H9 (cell line): Measurements from ENCODE around the gene CIT. TPM values are rescaled to one million over a fixed set of nuclear protein-coding genes. Genes with fewer than 3 reads are reported as not detected.
A peak's percentile ranks its signal among the peaks of the same experiment; 100 is the strongest.

Experiments used
- DNase-seq: peaks from one replicate; pipeline ENCODE4 v3.0.0-alpha.2; 2017
- H2AFZ ChIP-seq: one replicate; pipeline ENCODE4 v1.6.1; 2013; ENCODE audit warnings: mild to moderate bottlenecking, low read length, control low read depth, moderate library complexity
- H2AK5ac ChIP-seq: 2 replicates; pipeline ENCODE4 v1.6.1; 2013; ENCODE audit warnings: low read length, control low read depth, mixed read lengths; ENCODE audit not compliant: insufficient read length
- H2BK120ac ChIP-seq: one replicate; pipeline ENCODE4 v1.6.1; 2013; ENCODE audit warnings: low read depth, mild to moderate bottlenecking, low read length, control low read depth, inconsistent platforms; ENCODE audit not compliant: poor library complexity, severe bottlenecking
- H2BK12ac ChIP-seq: 2 replicates; pipeline ENCODE4 v1.6.1; 2013; ENCODE audit warnings: low read length, control low read depth, mixed read lengths, low read depth; ENCODE audit not compliant: insufficient read length
- H2BK15ac ChIP-seq: 2 replicates; pipeline ENCODE4 v1.6.1; 2013; ENCODE audit warnings: low read depth, low read length, control low read depth
- H2BK20ac ChIP-seq: one replicate; pipeline ENCODE4 v1.6.1; 2013; ENCODE audit warnings: low read depth, mild to moderate bottlenecking, low read length, control low read depth, inconsistent platforms; ENCODE audit not compliant: poor library complexity, severe bottlenecking
- H2BK5ac ChIP-seq: 2 replicates; pipeline ENCODE4 v1.6.1; 2013; ENCODE audit warnings: low read length, control low read depth, mixed read lengths; ENCODE audit not compliant: insufficient read length
- H3K14ac ChIP-seq: 2 replicates; pipeline ENCODE4 v1.6.1; 2013; ENCODE audit warnings: low read length, control low read depth; ENCODE audit not compliant: insufficient read depth
- H3K18ac ChIP-seq: 2 replicates; pipeline ENCODE4 v1.6.1; 2013; ENCODE audit warnings: low read depth, mild to moderate bottlenecking, mixed read lengths, low read length, control low read depth; ENCODE audit not compliant: insufficient read length
- H3K23ac ChIP-seq: 2 replicates; pipeline ENCODE4 v1.6.1; 2013; ENCODE audit warnings: low read length, control low read depth, mixed read lengths, low read depth; ENCODE audit not compliant: insufficient read length
- H3K23me2 ChIP-seq: 2 replicates; pipeline ENCODE4 v1.6.1; 2013; ENCODE audit warnings: low read depth, mild to moderate bottlenecking, mixed read lengths, low read length, control low read depth; ENCODE audit not compliant: insufficient read length, poor library complexity, severe bottlenecking
- H3K27ac ChIP-seq: 2 replicates; pipeline ENCODE4 v1.5.1; 2013; ENCODE audit warnings: low read length, control low read depth, mixed read lengths, low read depth; ENCODE audit not compliant: insufficient read length
- H3K27me3 ChIP-seq: 2 replicates; pipeline ENCODE4 v1.6.1; 2013; ENCODE audit warnings: low read length, control low read depth, inconsistent platforms; ENCODE audit not compliant: insufficient read depth
- H3K4ac ChIP-seq: 2 replicates; pipeline ENCODE4 v1.6.1; 2013; ENCODE audit warnings: low read depth, mild to moderate bottlenecking, control low read depth, inconsistent platforms, low read length, moderate library complexity
- H3K4me1 ChIP-seq: 2 replicates; pipeline ENCODE4 v1.6.1; 2013; ENCODE audit warnings: low read length, control low read depth, inconsistent platforms; ENCODE audit not compliant: insufficient read depth
- H3K4me2 ChIP-seq: 2 replicates; pipeline ENCODE4 v1.6.1; 2013; ENCODE audit warnings: low read length, control low read depth, mixed read lengths; ENCODE audit not compliant: insufficient read length, insufficient read depth
- H3K56ac ChIP-seq: 2 replicates; pipeline ENCODE4 v1.6.1; 2013; ENCODE audit warnings: low read depth, mild to moderate bottlenecking, mixed read lengths, low read length, control low read depth; ENCODE audit not compliant: insufficient read length
- H3K79me1 ChIP-seq: 2 replicates; pipeline ENCODE4 v1.6.1; 2013; ENCODE audit warnings: low read depth, mild to moderate bottlenecking, moderate library complexity, low read length, control low read depth, inconsistent platforms; ENCODE audit not compliant: insufficient read depth, poor library complexity, severe bottlenecking
- H3K79me2 ChIP-seq: 2 replicates; pipeline ENCODE4 v1.6.1; 2013; ENCODE audit warnings: low read length, control low read depth, inconsistent platforms; ENCODE audit not compliant: insufficient read depth
- H3K9ac ChIP-seq: 2 replicates; pipeline ENCODE4 v1.6.1; 2013; ENCODE audit warnings: low read length, control low read depth, mixed read lengths; ENCODE audit not compliant: insufficient read length; ENCODE audit errors: extremely low read depth
- H3K9me3 ChIP-seq: one replicate; pipeline ENCODE4 v1.6.1; 2013; ENCODE audit warnings: low read depth, low read length, inconsistent platforms; ENCODE audit not compliant: control insufficient read depth
- H3T11ph ChIP-seq: one replicate; pipeline ENCODE4 v1.6.1; 2013; ENCODE audit warnings: mild to moderate bottlenecking, low read length, control low read depth, inconsistent platforms
- H4K20me1 ChIP-seq: one replicate; pipeline ENCODE4 v1.6.1; 2013; ENCODE audit not compliant: control insufficient read depth, insufficient read length, insufficient read depth
- H4K5ac ChIP-seq: 2 replicates; pipeline ENCODE4 v1.6.1; 2013; ENCODE audit warnings: low read depth, mild to moderate bottlenecking, mixed read lengths, low read length, control low read depth; ENCODE audit not compliant: insufficient read length
- H4K8ac ChIP-seq: replicated peaks from 2 replicates; pipeline ENCODE4 v1.6.1; 2013; ENCODE audit warnings: low read length, control low read depth, mixed read lengths, low read depth; ENCODE audit not compliant: insufficient read length
- H4K91ac ChIP-seq: 2 replicates; pipeline ENCODE4 v1.6.1; 2013; ENCODE audit warnings: low read depth, mild to moderate bottlenecking, moderate library complexity, mixed read lengths, low read length, control low read depth; ENCODE audit not compliant: insufficient read length
- H3K27ac Mint-ChIP-seq, 3 experiments: 2 replicates in 2 of 3; 3 replicates in 1 of 3; pipeline ENCODE4 v1.8.0; 2020 to 2021; ENCODE audit warnings: mixed read lengths in 3 of 3, mild to moderate bottlenecking in 1 of 3, moderate library complexity in 1 of 3
- H3K27me3 Mint-ChIP-seq: 2 replicates; pipeline ENCODE4 v1.8.0; 2021; ENCODE audit warnings: low read depth, mild to moderate bottlenecking, moderate library complexity, mixed read lengths
- H3K36me3 Mint-ChIP-seq, 3 experiments: 2 replicates in 2 of 3; 3 replicates in 1 of 3; pipeline ENCODE4 v1.8.0; 2020 to 2021; ENCODE audit warnings: low read depth in 3 of 3, mixed read lengths in 3 of 3; ENCODE audit not compliant: insufficient read depth in 1 of 3
- H3K4me1 Mint-ChIP-seq, 2 experiments: 2 replicates each; pipeline ENCODE4 v1.8.0; 2020; ENCODE audit warnings: mixed read lengths in 2 of 2
- H3K4me3 Mint-ChIP-seq, 2 experiments: 2 replicates in 1 of 2; 3 replicates in 1 of 2; pipeline ENCODE4 v1.8.0; 2020 to 2021; ENCODE audit warnings: mild to moderate bottlenecking in 2 of 2, mixed read lengths in 2 of 2, moderate library complexity in 1 of 2
- H3K9me3 Mint-ChIP-seq, 2 experiments: 2 replicates in 1 of 2; 3 replicates in 1 of 2; pipeline ENCODE4 v1.8.0; 2020; ENCODE audit warnings: mild to moderate bottlenecking in 2 of 2, mixed read lengths in 2 of 2, moderate library complexity in 1 of 2
- WGBS: extraction: QIAGEN DNeasy Blood & Tissue Kit; methylation state at CpG from one replicate; pipeline ENCODE4 v1.1.7; 2013; ENCODE audit warnings: missing lambda C conversion rate, low lambda C conversion rate, mixed read lengths; ENCODE audit not compliant: insufficient read length; ENCODE audit errors: extremely low coverage; 5-methylcytosine and 5-hydroxymethylcytosine counted together
- total RNA-seq: library from RNA; stranded (reverse); gene quantifications from 2 replicates; pipeline ENCODE4 v1.2.1, GENCODE V29; 2021
- TF ChIP-seq, protein P1 (sequence below): fragments of 200-600 bp; sonication (generic); conservative IDR thresholded peaks from 3 replicates; pipeline ENCODE4 v1.8.0; 2021; ENCODE audit warnings: antibody characterized with exemption, mild to moderate bottlenecking

The CIT gene
- total RNA-seq, 1 experiment from 2014 or later, result 55.3 TPM

DNA sequence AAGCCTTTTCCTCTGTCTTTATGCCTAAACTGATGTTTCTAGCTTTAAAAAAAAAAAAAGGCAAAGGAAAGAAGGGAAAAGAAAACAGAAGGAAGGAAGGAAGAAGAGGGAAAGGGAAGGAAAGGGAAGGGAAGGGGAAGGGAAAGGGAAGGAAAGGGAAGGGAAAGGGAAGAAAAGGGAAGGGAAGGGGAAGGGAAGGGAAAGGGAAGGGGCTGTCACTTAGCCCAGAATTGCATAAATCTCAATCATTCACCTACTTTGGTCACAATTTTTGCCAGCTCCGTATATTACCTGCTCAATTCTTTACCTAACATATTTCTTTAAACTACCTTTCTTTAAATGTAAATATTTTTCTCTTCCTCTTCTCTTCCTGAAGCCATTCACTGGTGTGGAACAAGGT lies 26.8 kb downstream of the CIT start:
- H2BK20ac ChIP-seq, result no peak overlapping the region
- H4K20me1 ChIP-seq, result no peaks in the 10 kb centered on the region
- WGBS, result 100% methylated on average over 1 of the region's 1 CpG
- H2AFZ ChIP-seq, result no peak overlapping the region
- H3K27ac ChIP-seq, result no peak overlapping the region
- H4K5ac ChIP-seq, result no peak overlapping the region
- no peak overlapping the region for H2BK12ac ChIP-seq
- no peak overlapping the region for H2BK120ac ChIP-seq
- Mint-ChIP-seq H3K36me3 (peaks cover 39 to 69% (median 67%) of the 10 kb centered on the region in 3 experiments; a peak in 6 of 7 replicates), H3K4me1 (no peaks in the 10 kb centered on the region), H3K27ac (peak overlapping the region in 1 of 3 experiments; percentile 28; a peak in 1 of 7 replicates), H3K9me3 (no peaks in the 10 kb centered on the region), H3K4me3 (no peak overlapping the region), H3K27me3 (no peaks in the 10 kb centered on the region)
- H3K27me3 ChIP-seq, result no peaks in the 10 kb centered on the region
- TF ChIP-seq, protein P1, sequence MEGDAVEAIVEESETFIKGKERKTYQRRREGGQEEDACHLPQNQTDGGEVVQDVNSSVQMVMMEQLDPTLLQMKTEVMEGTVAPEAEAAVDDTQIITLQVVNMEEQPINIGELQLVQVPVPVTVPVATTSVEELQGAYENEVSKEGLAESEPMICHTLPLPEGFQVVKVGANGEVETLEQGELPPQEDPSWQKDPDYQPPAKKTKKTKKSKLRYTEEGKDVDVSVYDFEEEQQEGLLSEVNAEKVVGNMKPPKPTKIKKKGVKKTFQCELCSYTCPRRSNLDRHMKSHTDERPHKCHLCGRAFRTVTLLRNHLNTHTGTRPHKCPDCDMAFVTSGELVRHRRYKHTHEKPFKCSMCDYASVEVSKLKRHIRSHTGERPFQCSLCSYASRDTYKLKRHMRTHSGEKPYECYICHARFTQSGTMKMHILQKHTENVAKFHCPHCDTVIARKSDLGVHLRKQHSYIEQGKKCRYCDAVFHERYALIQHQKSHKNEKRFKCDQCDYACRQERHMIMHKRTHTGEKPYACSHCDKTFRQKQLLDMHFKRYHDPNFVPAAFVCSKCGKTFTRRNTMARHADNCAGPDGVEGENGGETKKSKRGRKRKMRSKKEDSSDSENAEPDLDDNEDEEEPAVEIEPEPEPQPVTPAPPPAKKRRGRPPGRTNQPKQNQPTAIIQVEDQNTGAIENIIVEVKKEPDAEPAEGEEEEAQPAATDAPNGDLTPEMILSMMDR, result no peak
- H4K91ac ChIP-seq, result no peak overlapping the region
- peaks cover 4% of the 10 kb centered on the region for H3K79me1 ChIP-seq
- H3K23me2 ChIP-seq, result no peaks in the 10 kb centered on the region
- H3K9me3 ChIP-seq, result no peaks in the 10 kb centered on the region
- no peak overlapping the region for H3K56ac ChIP-seq
- H3K4me2 ChIP-seq, result no peak overlapping the region
- H3K18ac ChIP-seq, result no peak overlapping the region
- no peaks in the 10 kb centered on the region for H3K4me1 ChIP-seq
- H3K14ac ChIP-seq, result no peak overlapping the region
- no peak overlapping the region for H4K8ac ChIP-seq
- no peak overlapping the region for H3K4ac ChIP-seq
- H3K9ac ChIP-seq, result no peak overlapping the region
- H3K79me2 ChIP-seq, result 0 out of 2 replicates have a peak, but pooled peaks cover 2% of the 10 kb centered on the region
- DNase-seq, result no peak
- no peak overlapping the region for H2AK5ac ChIP-seq
- H2BK15ac ChIP-seq, result no peak overlapping the region
- no peak overlapping the region for H3T11ph ChIP-seq
- H2BK5ac ChIP-seq, result no peak overlapping the region
- H3K23ac ChIP-seq, result no peak overlapping the region
